Activated CD8-positive, alpha-beta T cell treated with anti-CD3 and anti-CD28 coated beads for 36 hours (primary cell): Measurements from ENCODE around the gene CMTR2. TPM values are rescaled to one million over a fixed set of nuclear protein-coding genes. Genes with fewer than 3 reads are reported as not detected.

Experiments used
- ATAC-seq: fragments of 200-7000 bp; cut with Tn5 transposase; one replicate; pipeline ENCODE4 v1.10.0; 2021; ENCODE audit warnings: mild to moderate bottlenecking, moderate library complexity
- CTCF ChIA-PET: fragments of 350-600 bp; sonication (Branson Sonifier 250); formaldehyde crosslinking; loops from one replicate; lab custom pipeline; 2021; ENCODE audit warnings: antibody characterized with exemption; lab: Charles Lee
- POLR2A ChIA-PET: fragments of 350-600 bp; sonication (Branson Sonifier 250); formaldehyde crosslinking; loops from one replicate; lab custom pipeline; 2021; ENCODE audit warnings: antibody characterized with exemption; lab: Charles Lee
- DNase-seq: peaks from one replicate; pipeline ENCODE4 v3.0.0-alpha.2; 2020
- H3K27ac Mint-ChIP-seq: one replicate; pipeline ENCODE4 v1.8.0; 2021; ENCODE audit warnings: mild to moderate bottlenecking, mixed read lengths
- H3K27me3 Mint-ChIP-seq: one replicate; pipeline ENCODE4 v1.8.0; 2021; ENCODE audit warnings: mixed read lengths
- H3K36me3 Mint-ChIP-seq: one replicate; pipeline ENCODE4 v1.8.0; 2021; ENCODE audit warnings: low read depth, mixed read lengths
- H3K4me1 Mint-ChIP-seq: one replicate; pipeline ENCODE4 v1.8.0; 2021; ENCODE audit warnings: low read depth, mixed read lengths
- H3K4me3 Mint-ChIP-seq: one replicate; pipeline ENCODE4 v1.8.0; 2021; ENCODE audit warnings: mild to moderate bottlenecking, moderate library complexity, mixed read lengths
- H3K9me3 Mint-ChIP-seq: one replicate; pipeline ENCODE4 v1.8.0; 2021; ENCODE audit warnings: mixed read lengths
- CTCF ChIP-seq: fragments of 200-600 bp; IDR thresholded peaks from one replicate; pipeline ENCODE4 v1.8.0; 2022; ENCODE audit warnings: antibody characterized with exemption, mild to moderate bottlenecking
- intact Hi-C: fragments of 100-400 bp; cut with micrococcal nuclease; formaldehyde crosslinking; loops from one replicate; pipeline ENCODE4 v1.10.0; 2022
- total RNA-seq, 2 experiments: library from RNA; stranded (reverse); gene quantifications; one replicate each; pipeline ENCODE4 v1.2.3, GENCODE V29; 2021

The CMTR2 gene
- total RNA-seq, 2 experiments from 2014 or later, result 16.6 to 19.3 TPM

- Mint-ChIP-seq H3K36me3 (peaks cover 62% of the 10 kb centered on the region), H3K4me1 (peaks cover 19% of the 10 kb centered on the region), H3K27me3 (peaks cover 11% of the 10 kb centered on the region), H3K27ac (peak overlapping the region; percentile 93), H3K9me3 (peaks cover 20% of the 10 kb centered on the region), H3K4me3 (peak overlapping the region; percentile 90)
- CTCF ChIA-PET, result interaction anchor here (1.5 to 1.6 kb wide), 2 partner anchors 22 to 323 kb away, joined by 5 read pairs; no protein-coding TSS in a partner anchor
- DNase-seq (no peak), ATAC-seq (no peak)
- TF ChIP-seq CTCF, result no peak
- POLR2A ChIA-PET, result no interaction called here
- intact Hi-C loops, result no loop called here
Measured at GRCh38 chr16:71287454-71287853, 1.7 kb downstream of the CMTR2 start.

GRCh38 chr16:71283612-71284011, 5.6 kb downstream of the CMTR2 start:
- no peak for TF ChIP-seq CTCF
- ChIA-PET CTCF (no interaction called here), POLR2A (no interaction called here)
- no peak overlapping the region for H3K27ac Mint-ChIP-seq
- H3K9me3 Mint-ChIP-seq, result peaks cover 20% of the 10 kb centered on the region
- ATAC-seq (no peak), DNase-seq (no peak)
- H3K36me3 Mint-ChIP-seq, result peaks cover 66% of the 10 kb centered on the region
- no peaks in the 10 kb centered on the region for H3K27me3 Mint-ChIP-seq
- H3K4me1 Mint-ChIP-seq, result peaks cover 18% of the 10 kb centered on the region
- intact Hi-C loops, result no loop called here
- no peak overlapping the region for H3K4me3 Mint-ChIP-seq

GRCh38 chr16:71282943-71283342, 6.3 kb downstream of the CMTR2 start:
- peaks cover 20% of the 10 kb centered on the region for H3K9me3 Mint-ChIP-seq
- ATAC-seq (no peak), DNase-seq (no peak)
- TF ChIP-seq CTCF, result no peak
- H3K4me3 Mint-ChIP-seq, result no peak overlapping the region
- CTCF ChIA-PET, result no interaction called here
- H3K36me3 Mint-ChIP-seq, result peaks cover 60% of the 10 kb centered on the region
- no peaks in the 10 kb centered on the region for H3K27me3 Mint-ChIP-seq
- POLR2A ChIA-PET, result no interaction called here
- intact Hi-C loops, result no loop called here
- peaks cover 11% of the 10 kb centered on the region for H3K4me1 Mint-ChIP-seq
- H3K27ac Mint-ChIP-seq, result no peak overlapping the region

GRCh38 chr16:71276589-71277334, 12.4 kb downstream of the CMTR2 start:
- no peak for DNase-seq
- ChIA-PET CTCF (interaction anchor here (0.6 kb wide), 1 partner anchor 35 kb away, joined by 3 read pairs; no protein-coding TSS in a partner anchor), POLR2A (no interaction called here)
- no peak overlapping the region for H3K4me3 Mint-ChIP-seq
- no peak for ATAC-seq
- TF ChIP-seq CTCF, result no peak
- intact Hi-C loops, result no loop called here
- H3K27me3 Mint-ChIP-seq, result no peaks in the 10 kb centered on the region
- H3K27ac Mint-ChIP-seq, result no peak overlapping the region
- H3K36me3 Mint-ChIP-seq, result peaks cover 3% of the 10 kb centered on the region
- H3K4me1 Mint-ChIP-seq, result no peaks in the 10 kb centered on the region
- H3K9me3 Mint-ChIP-seq, result peaks cover 4% of the 10 kb centered on the region

GRCh38 chr16:71273384-71273783, 15.8 kb downstream of the CMTR2 start:
- intact Hi-C loops, result no loop called here
- DNase-seq (no peak), ATAC-seq (no peak)
- Mint-ChIP-seq H3K4me3 (no peak overlapping the region), H3K27me3 (peaks cover 5% of the 10 kb centered on the region), H3K4me1 (no peaks in the 10 kb centered on the region), H3K27ac (no peak overlapping the region), H3K9me3 (peaks cover 4% of the 10 kb centered on the region), H3K36me3 (no peaks in the 10 kb centered on the region)
- TF ChIP-seq CTCF, result no peak
- ChIA-PET CTCF (no interaction called here), POLR2A (interaction anchor here (0.7 kb wide), 1 partner anchor 16 kb away, joined by 3 read pairs; the partner anchor contains the start of gene CMTR2)
